Cardiac muscle cell (in vitro differentiated cells and primary cell): Measurements from ENCODE around the gene LRRC8E. TPM values are rescaled to one million over a fixed set of nuclear protein-coding genes. Genes with fewer than 3 reads are reported as not detected.

Source experiments
- DNase-seq, 2 donors: peaks; one replicate each; pipeline versions ENCODE4 v3.0.0 to v3.0.0-alpha.2; 2010 to 2017; ENCODE audit warnings: low read depth in 1 of 2, low spot score in 1 of 2
- H3K27ac ChIP-seq: fragments of 200-600 bp; sonication (generic); 2 replicates; pipeline ENCODE4 v1.5.1; 2016
- H3K27me3 ChIP-seq: fragments of 200-600 bp; sonication (generic); 2 replicates; pipeline ENCODE4 v1.6.0; 2016; ENCODE audit warnings: control low read depth
- H3K36me3 ChIP-seq: fragments of 200-600 bp; sonication (generic); 2 replicates; pipeline ENCODE4 v1.5.1; 2016; ENCODE audit warnings: control low read depth
- H3K4me1 ChIP-seq: fragments of 200-600 bp; sonication (generic); 2 replicates; pipeline ENCODE4 v1.8.1; 2017; ENCODE audit warnings: low read depth, mild to moderate bottlenecking, mixed run types
- H3K4me3 ChIP-seq: fragments of 200-600 bp; sonication (generic); 2 replicates; pipeline ENCODE4 v1.5.1; 2016; ENCODE audit warnings: mild to moderate bottlenecking
- H3K9me3 ChIP-seq: fragments of 200-600 bp; sonication (generic); 2 replicates; pipeline ENCODE4 v1.5.1; 2017; ENCODE audit warnings: low read depth, mild to moderate bottlenecking, control low read depth
- polyA plus RNA-seq: library from polyadenylated mRNA; unstranded; fragments of >200 nt; fragmentation: Nextera tagmentation; extraction: Ambion mirVana; gene quantifications from 2 replicates; pipeline ENCODE4 v1.2.1, GENCODE V29; 2016
- total RNA-seq: library from RNA; depleted of rRNA; stranded (reverse); fragments of >200 nt; gene quantifications from 2 replicates; pipeline ENCODE4 v1.2.3, GENCODE V29; 2016
- TF ChIP-seq, protein P1 (sequence below): IDR thresholded peaks from 2 replicates; pipeline ENCODE4 v1.5.1; 2012; ENCODE audit warnings: low read depth, mild to moderate bottlenecking, low read length

Gene LRRC8E
- total and polyA plus RNA-seq, 2 experiments from 2014 or later = 2.4 TPM; not detected in 1

DNA sequence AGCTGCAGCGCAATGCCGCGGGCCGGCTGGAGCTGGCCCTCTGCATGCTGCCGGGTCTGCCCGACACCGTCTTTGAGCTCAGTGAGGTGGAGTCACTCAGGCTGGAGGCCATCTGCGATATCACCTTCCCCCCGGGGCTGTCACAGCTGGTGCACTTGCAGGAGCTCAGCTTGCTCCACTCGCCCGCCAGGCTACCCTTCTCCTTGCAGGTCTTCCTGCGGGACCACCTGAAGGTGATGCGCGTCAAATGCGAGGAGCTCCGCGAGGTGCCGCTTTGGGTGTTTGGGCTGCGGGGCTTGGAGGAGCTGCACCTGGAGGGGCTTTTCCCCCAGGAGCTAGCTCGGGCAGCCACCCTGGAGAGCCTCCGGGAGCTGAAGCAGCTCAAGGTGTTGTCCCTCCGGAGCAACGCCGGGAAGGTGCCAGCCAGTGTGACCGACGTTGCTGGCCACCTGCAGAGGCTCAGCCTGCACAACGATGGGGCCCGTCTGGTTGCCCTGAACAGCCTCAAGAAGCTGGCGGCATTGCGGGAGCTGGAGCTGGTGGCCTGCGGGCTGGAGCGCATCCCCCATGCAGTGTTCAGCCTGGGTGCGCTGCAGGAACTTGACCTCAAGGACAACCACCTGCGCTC, 11.6 kb downstream of the LRRC8E start:
- DNase-seq = no peak
- Histone ChIP-seq H3K36me3 (no peaks in the 10 kb centered on the region), H3K27me3 (no peaks in the 10 kb centered on the region), H3K4me3 (no peak overlapping the region), H3K9me3 (no peaks in the 10 kb centered on the region), H3K27ac (no peak overlapping the region), H3K4me1 (peaks cover 9% of the 10 kb centered on the region)
- TF ChIP-seq, protein P1, sequence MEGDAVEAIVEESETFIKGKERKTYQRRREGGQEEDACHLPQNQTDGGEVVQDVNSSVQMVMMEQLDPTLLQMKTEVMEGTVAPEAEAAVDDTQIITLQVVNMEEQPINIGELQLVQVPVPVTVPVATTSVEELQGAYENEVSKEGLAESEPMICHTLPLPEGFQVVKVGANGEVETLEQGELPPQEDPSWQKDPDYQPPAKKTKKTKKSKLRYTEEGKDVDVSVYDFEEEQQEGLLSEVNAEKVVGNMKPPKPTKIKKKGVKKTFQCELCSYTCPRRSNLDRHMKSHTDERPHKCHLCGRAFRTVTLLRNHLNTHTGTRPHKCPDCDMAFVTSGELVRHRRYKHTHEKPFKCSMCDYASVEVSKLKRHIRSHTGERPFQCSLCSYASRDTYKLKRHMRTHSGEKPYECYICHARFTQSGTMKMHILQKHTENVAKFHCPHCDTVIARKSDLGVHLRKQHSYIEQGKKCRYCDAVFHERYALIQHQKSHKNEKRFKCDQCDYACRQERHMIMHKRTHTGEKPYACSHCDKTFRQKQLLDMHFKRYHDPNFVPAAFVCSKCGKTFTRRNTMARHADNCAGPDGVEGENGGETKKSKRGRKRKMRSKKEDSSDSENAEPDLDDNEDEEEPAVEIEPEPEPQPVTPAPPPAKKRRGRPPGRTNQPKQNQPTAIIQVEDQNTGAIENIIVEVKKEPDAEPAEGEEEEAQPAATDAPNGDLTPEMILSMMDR = no peak

DNA sequence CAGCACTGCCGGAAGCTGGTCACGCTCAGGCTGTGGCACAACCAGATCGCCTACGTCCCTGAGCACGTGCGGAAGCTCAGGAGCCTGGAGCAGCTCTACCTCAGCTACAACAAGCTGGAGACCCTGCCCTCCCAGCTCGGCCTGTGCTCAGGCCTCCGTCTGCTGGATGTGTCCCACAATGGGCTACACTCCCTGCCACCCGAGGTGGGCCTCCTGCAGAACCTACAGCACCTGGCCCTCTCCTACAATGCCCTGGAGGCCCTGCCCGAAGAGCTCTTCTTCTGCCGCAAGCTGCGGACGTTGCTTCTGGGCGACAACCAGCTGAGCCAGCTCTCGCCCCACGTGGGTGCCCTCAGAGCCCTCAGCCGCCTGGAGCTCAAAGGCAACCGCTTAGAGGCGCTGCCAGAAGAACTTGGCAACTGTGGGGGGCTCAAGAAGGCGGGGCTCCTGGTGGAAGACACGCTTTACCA, 12.1 kb downstream of the LRRC8E start:
- H3K9me3 ChIP-seq = no peaks in the 10 kb centered on the region
- no peak overlapping the region for H3K4me3 ChIP-seq
- TF ChIP-seq, protein P1 = no peak
- H3K27me3 ChIP-seq = no peaks in the 10 kb centered on the region
- H3K27ac ChIP-seq = no peak overlapping the region
- H3K36me3 ChIP-seq = no peaks in the 10 kb centered on the region
- no peak for DNase-seq
- peaks cover 14% of the 10 kb centered on the region for H3K4me1 ChIP-seq

DNA sequence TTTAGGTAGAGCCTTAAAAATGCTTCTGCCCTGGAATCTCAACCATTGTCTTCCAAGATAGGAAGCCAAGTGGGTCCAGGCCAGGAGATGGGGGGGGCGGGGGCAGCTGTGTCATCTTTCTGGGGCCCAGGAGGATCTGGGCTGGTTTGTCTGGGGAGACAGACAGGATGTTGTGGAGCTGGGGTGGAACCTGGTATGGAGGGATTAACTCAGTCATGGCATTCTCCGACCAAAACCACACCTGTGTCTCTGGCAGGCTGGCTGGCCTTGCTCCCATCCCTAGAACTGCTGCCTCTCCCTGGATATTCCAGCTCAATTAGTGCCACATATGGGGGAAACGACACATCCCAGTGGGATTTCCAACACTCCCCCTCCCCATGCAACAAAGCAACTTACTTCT, 12.6 kb downstream of the LRRC8E start:
- no peaks in the 10 kb centered on the region for H3K9me3 ChIP-seq
- H3K36me3 ChIP-seq = no peaks in the 10 kb centered on the region
- peaks cover 14% of the 10 kb centered on the region for H3K4me1 ChIP-seq
- H3K27me3 ChIP-seq = no peaks in the 10 kb centered on the region
- no peak overlapping the region for H3K4me3 ChIP-seq
- no peak for DNase-seq
- H3K27ac ChIP-seq = no peak overlapping the region
- TF ChIP-seq, protein P1 = no peak

DNA sequence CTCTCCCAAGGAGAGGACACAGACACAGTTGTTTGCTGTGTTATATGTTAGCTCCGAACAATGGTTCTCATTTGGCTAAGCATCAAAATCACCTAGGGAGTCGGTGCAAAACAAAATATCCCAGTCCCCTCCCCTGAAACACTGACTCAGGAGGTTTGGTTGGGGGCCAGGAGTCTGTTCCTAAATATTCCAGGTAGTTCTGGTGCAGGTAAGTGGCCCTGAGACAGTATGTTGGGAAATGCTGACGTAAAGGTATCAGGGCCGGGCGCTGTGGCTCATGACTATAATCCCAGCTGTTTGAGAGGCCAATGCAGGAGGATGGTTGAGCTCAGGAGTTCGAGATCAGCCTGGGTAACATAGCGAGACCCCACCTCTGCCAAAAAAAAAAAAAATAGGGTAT, 13.0 kb downstream of the LRRC8E start:
- TF ChIP-seq, protein P1 = no peak
- no peak overlapping the region for H3K27ac ChIP-seq
- no peaks in the 10 kb centered on the region for H3K9me3 ChIP-seq
- H3K27me3 ChIP-seq = no peaks in the 10 kb centered on the region
- no peak for DNase-seq
- H3K36me3 ChIP-seq = no peaks in the 10 kb centered on the region
- no peak overlapping the region for H3K4me3 ChIP-seq
- H3K4me1 ChIP-seq = peaks cover 14% of the 10 kb centered on the region

DNA sequence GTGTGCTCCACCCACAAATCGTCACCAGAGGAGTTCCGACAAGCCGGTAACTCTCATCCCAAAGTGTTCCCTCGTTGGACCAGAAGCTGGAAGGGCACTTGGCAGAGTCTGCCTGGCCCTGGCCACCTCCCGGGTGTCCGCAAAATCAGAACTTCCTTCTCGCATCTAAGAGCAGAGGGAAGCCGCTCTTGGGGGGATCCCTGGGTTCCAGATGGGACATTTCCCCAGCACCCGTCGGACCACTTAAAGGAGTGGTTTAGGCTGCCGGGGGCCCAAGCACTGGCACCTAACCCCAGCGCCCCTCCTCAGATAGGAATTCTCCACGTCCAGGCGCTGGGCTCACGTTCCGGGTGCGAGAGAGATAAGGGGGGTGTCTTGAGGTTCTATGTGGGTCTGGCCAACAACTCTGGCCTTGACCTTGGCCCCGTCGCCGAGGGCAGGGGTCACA, 14.5 kb downstream of the LRRC8E start:
- TF ChIP-seq, protein P1 = no peak
- no peaks in the 10 kb centered on the region for H3K9me3 ChIP-seq
- H3K4me3 ChIP-seq = peak overlapping the region; percentile 36
- H3K27ac ChIP-seq = peak overlapping the region; percentile 93
- no peaks in the 10 kb centered on the region for H3K36me3 ChIP-seq
- H3K4me1 ChIP-seq = peaks cover 14% of the 10 kb centered on the region
- DNase-seq = no peak
- no peaks in the 10 kb centered on the region for H3K27me3 ChIP-seq
